Tracheal epithelial cell (primary cell): ENCODE data around the gene CCS. TPM values are rescaled to one million over a fixed set of nuclear protein-coding genes. Genes with fewer than 3 reads are reported as not detected.

Source experiments
- total RNA-seq: library from RNA; depleted of rRNA; stranded (reverse); fragments of >200 nt; gene quantifications from 2 replicates; pipeline ENCODE4 v1.2.1, GENCODE V29; 2014

The CCS gene
- total RNA-seq: 23.9 and 26.5 TPM in 2 replicates

DNA sequence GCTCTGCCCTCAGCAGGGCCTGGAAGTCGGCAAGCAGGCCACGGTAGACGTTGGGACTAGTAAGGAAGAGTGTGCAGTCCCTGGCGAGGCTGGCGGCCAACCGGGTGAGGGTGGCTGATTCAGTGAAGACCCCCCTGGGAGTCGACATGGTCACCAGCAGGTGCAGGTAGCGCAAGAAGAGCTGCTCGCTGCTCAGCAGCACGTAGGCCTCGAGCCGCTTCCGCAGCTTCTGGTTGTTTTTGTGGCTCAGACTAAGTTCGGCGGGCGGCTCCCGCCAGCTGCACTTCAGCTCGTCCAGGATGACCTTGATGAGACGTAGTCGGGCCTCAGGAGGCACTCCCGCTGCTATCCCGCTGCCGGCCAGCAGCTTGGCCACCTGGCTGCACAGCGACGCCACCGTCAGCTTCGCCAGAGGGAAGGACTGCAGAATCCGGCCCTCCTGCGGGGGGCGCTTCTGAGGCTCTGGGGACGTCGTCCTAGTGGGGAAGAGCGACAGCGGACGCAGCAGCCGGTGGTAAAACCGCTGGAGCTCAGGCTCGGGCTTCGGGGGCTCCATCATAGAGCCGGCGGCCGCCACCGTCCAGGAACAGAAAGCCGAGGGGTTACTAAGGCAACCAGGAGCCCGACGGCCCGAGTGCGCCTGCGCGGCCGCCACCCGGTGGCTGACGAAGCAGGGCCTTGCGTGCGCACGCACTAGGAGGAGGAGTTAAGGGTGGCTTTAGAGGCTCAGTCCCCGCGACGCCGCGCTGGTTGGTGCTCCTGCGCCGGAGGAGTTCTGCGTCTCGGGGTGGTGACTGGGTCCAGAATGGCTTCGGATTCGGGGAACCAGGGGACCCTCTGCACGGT, at the start of gene CCS, which contains the start of gene CCDC87:
CCS (plus strand) TSS at position 729 of the 846 bp plus-strand sequence; CDS start at position 806, 77 bp downstream.
CCDC87 (minus strand) TSS at position 607 of the 846 bp plus-strand sequence; CDS start at position 559, 48 bp downstream.

DNA sequence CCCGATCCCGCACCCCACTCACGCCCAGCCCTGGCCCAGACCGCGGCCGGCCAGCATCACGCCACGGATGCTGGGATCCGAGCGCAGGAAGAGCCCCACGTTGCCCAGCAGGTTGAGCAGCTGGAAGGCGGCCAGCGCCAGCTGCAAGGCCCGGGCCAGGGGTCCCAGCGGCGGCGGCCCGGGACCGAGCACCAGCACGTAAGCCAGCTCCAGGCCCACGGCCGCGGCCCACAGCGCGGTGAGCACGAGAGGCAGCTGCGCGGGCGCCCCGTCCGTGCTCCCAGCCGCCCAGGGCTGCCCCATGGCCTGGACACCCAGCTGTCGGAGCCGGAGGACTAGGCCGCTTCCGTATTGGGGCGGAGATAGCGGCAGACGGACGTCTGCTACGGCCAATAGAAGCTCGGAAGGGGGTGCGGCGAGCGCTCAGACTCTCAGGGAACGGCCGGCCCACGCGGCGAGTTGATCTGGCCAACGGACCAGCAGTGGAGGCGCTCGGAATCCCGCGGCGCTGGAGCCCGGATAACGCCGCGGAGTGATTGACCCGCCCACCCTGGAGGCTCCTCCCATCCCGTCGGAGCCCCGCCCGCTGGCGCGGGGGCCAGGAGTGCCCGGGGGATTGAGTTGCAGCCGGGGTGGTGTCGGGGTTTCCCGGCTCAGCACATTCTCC, 47.2 kb upstream of the CCS start, which contains the start of gene ZDHHC24:
ZDHHC24 (minus strand) TSS at position 348 of the 667 bp plus-strand sequence; CDS start at position 303, 45 bp downstream.

DNA sequence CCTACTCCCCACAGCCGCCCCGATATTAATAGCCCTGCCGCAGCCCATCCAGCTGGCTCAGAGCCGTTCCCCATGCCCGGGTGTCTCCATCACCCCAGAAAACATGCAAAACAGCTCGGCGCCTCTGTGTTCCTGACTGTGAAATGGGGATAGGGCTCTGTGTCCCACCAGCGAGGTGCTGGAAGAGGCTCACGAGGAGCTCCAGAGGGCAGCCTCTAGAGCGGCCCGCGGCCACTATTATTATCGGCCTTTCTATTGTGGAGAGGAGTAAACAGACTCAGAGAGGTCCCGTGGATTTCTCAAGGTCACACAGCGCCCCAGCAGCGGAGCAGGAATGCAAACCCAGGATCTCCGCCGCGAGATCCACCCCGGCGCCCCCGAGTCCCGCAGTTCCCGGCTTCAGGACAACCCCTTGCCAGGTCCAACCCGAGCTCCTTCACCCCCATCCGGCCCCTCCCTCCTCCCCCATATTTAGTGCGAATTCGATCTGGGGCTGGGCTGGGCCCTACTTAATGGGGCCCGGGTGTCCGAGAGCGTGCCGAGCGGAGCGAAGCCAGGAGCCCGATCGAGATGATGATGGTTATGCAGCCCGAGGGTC, 46.5 kb upstream of the CCS start, which contains the start of gene ACTN3:
ACTN3 (plus strand) TSS at position 536 of the 598 bp plus-strand sequence; CDS start at position 571, 35 bp downstream.

DNA sequence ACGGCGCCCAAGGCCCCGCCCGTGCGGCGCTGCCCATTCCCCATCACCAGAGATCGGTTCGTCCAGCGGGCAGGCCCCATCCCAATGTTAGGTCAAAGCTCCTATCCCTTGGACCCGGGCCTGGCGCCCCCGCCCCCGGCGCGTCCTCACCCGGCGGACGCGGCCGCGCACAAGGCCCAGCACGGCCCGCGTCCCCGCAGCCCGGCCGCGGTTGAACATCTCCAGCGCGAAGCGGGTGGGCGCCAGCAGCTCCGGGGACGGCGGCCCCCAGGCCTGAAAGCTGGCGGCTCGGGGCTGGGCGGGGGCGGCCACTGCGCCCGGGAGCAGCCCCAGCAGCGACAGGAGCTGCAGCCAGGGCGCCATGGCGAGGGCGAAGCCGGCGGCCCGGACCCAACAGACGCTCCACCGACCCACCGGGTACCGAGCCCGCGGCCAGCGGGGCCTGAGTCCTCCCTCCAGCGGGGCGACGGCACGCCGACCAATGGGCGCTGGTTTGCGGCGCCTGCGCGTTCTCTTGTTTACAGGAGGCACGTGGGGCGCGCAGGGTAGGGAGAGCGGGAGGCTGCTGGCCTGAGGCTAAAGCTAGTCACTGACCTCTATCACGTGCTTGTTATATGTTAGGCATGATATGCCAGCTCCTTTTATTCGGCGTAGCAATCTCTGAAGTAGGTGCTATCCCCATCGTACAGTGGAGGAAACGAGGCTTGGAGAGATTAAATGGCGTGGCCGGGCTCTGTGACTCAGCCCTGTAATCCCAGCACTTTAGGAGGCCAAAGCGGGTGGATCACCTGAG, 24.7 kb upstream of the CCS start, which contains the start of gene CTSF:
CTSF (minus strand) TSS at position 483 of the 793 bp plus-strand sequence; CDS start at position 363, 120 bp downstream.

DNA sequence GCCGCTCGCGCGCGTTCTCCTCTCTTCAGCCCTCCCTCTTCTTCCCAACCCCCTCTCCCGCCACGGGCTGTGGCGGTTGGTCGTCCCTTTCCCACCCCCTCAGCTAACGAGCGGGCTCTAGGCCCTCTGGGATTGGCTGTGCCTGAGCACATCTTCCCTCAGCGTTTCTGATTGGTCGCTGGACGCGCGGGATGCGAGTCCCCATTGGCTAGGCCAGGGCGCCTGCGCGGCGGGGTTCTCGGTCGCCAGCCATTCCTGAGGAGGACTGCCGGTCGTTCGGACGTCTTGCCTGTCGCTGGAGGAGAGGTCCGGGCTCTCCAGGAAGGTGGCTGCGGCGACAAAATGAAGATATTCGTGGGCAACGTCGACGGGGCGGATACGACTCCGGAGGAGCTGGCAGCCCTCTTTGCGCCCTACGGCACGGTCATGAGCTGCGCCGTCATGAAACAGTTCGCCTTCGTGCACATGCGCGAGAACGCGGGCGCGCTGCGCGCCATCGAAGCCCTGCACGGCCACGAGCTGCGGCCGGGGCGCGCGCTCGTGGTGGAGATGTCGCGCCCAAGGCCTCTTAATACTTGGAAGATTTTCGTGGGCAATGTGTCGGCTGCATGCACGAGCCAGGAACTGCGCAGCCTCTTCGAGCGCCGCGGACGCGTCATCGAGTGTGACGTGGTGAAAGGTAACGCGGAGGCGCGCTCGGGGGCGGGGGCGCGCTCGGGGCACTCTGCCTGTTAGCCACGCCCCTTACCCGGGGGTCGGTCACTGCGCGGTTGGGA, 23.6 kb downstream of the CCS start, which contains the start of gene RBM14:
RBM14 (plus strand) TSS at position 252 of the 776 bp plus-strand sequence; CDS start at position 343, 91 bp downstream.

DNA sequence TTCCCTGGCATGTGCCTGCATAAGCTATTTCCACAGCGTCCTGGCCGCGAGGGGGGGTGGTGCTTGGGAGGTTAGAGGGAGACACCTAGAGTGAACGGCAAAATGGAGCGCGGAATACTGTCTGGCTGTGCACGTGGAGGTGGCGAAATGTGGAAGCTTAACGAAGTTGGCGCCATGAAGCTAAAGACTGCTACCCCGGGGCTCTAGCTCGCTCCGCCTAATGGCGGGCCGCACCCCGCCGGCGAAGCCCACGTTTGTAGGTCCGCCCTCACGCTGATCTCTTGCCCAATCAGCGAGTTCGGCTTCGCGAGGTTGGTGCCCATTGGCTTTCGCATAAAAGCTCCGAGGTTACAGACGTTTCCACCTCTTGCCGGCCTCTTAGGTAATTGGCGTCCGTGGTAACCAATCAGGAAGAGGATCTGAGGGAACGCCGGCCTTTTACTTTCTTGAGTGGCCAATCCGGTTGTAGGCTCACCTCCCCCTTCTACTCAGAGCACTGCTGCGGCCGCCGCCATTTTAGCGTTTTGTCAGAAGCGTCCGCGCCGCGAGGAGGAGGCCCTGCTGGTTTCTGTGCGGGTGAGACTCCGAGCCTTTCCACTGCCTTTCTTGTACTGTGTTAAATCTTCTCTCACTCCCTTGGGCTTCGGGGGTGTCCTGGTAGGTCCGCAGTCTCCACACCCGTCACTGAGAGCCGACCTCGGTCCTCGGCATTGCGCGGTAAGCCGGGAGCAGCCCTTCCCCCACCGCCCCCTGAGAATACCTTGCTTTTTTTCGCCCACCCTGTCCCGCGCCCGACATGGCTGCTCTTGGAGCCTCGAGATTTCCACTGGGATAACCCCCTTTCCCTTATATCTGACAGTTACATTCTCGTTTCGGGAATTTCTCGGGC, 45.4 kb downstream of the CCS start, which contains the start of gene RBM4:
RBM4 (plus strand) TSS at position 527 of the 889 bp plus-strand sequence. CDS start 1,009 bp downstream, outside the sequence.

Other genes with a start within 250 kb of the CCS start
- gene BRMS1, start 248.1 kb upstream of the CCS start, total RNA-seq: 69.1 and 82.4 TPM in 2 replicates
- gene B4GAT1, start 245.6 kb upstream of the CCS start, total RNA-seq: 11.6 and 35.0 TPM in 2 replicates
- 2.2 and 3.2 TPM in 2 replicates for gene SLC29A2, start 221.4 kb upstream of the CCS start, total RNA-seq
- gene NPAS4, start 172.2 kb upstream of the CCS start, total RNA-seq: not detected in 2 replicates
- gene MRPL11, start 154.3 kb upstream of the CCS start, total RNA-seq: 34.9 and 53.7 TPM in 2 replicates
- 16.1 and 17.7 TPM in 2 replicates for gene PELI3, start 126.3 kb upstream of the CCS start, total RNA-seq
- 54.4 and 85.1 TPM in 2 replicates for gene DPP3, start 112.8 kb upstream of the CCS start, total RNA-seq
- gene BBS1, start 82.5 kb upstream of the CCS start, total RNA-seq: 13.0 and 16.4 TPM in 2 replicates
- gene ZDHHC24, start 47.1 kb upstream of the CCS start, total RNA-seq: 17.7 and 22.9 TPM in 2 replicates
- not detected in 2 replicates for gene ACTN3, start 46.3 kb upstream of the CCS start, total RNA-seq
- 3.2 and 15.9 TPM in 2 replicates for gene CTSF, start 24.6 kb upstream of the CCS start, total RNA-seq
- 0.48 TPM in 1 of 2 replicates, not detected in the other for gene CCDC87, start 122 bp upstream of the CCS start, total RNA-seq
- gene RBM14, start 23.4 kb downstream of the CCS start, total RNA-seq: 8.1 and 10.4 TPM in 2 replicates
- 79.5 and 91.1 TPM in 2 replicates for gene RBM4, start 45.5 kb downstream of the CCS start, total RNA-seq
- gene RBM4B, start 84.7 kb downstream of the CCS start, total RNA-seq: 9.4 and 15.8 TPM in 2 replicates
- gene SPTBN2, start 136.0 kb downstream of the CCS start, total RNA-seq: 87.0 and 92.1 TPM in 2 replicates